ENCODE results near the gene MAP1LC3A. TPM values are rescaled to one million over a fixed set of nuclear protein-coding genes. Genes with fewer than 3 reads are reported as not detected.

The MAP1LC3A gene
- total RNA-seq, 1 donor from 2014 or later: 83.9 TPM

- TF ChIP-seq CTCF (conservative IDR thresholded peaks at IDR 0.05): no peak
- Mint-ChIP-seq H3K36me3 (peaks cover 23% of the 10 kb centered on the region), H3K9me3 (no peaks in the 10 kb centered on the region), H3K4me1 (ENCODE audit: unreplicated experiment) (peaks cover 25% of the 10 kb centered on the region), H3K27ac (peak overlapping the region; percentile 84), H3K27me3 (no peaks in the 10 kb centered on the region), H3K4me3 (no peak overlapping the region)
- no peak for DNase-seq (ENCODE audit: extremely low spot score, unreplicated experiment)
Measured at GRCh38 chr20:34583544-34583943, 25.0 kb downstream of the MAP1LC3A start.

GRCh38 chr20:34585019-34585418 is 26.5 kb downstream of the MAP1LC3A start:
- no peak overlapping the region for H3K27ac Mint-ChIP-seq
- TF ChIP-seq CTCF (conservative IDR thresholded peaks at IDR 0.05): no peak
- no peak overlapping the region for H3K4me3 Mint-ChIP-seq
- H3K36me3 Mint-ChIP-seq: peaks cover 16% of the 10 kb centered on the region
- DNase-seq (ENCODE audit: extremely low spot score, unreplicated experiment): peak; percentile 66
- H3K9me3 Mint-ChIP-seq: no peaks in the 10 kb centered on the region
- no peaks in the 10 kb centered on the region for H3K27me3 Mint-ChIP-seq
- peaks cover 17% of the 10 kb centered on the region for H3K4me1 Mint-ChIP-seq (ENCODE audit: unreplicated experiment)

- DNase-seq (ENCODE audit: extremely low spot score, unreplicated experiment): no peak
- no peak for TF ChIP-seq CTCF (conservative IDR thresholded peaks at IDR 0.05)
- Mint-ChIP-seq H3K4me3 (no peak overlapping the region), H3K36me3 (peaks cover 12% of the 10 kb centered on the region), H3K4me1 (ENCODE audit: unreplicated experiment) (peaks cover 9% of the 10 kb centered on the region), H3K27me3 (no peaks in the 10 kb centered on the region), H3K9me3 (no peaks in the 10 kb centered on the region), H3K27ac (no peak overlapping the region)
Measured at GRCh38 chr20:34586488-34587163, 28.1 kb downstream of the MAP1LC3A start.

GRCh38 chr20:34595377-34596184 is 37.1 kb downstream of the MAP1LC3A start:
- TF ChIP-seq CTCF (conservative IDR thresholded peaks at IDR 0.05): no peak
- Mint-ChIP-seq H3K4me3 (no peak overlapping the region), H3K9me3 (no peaks in the 10 kb centered on the region), H3K27ac (no peak overlapping the region), H3K36me3 (peaks cover 9% of the 10 kb centered on the region), H3K27me3 (no peaks in the 10 kb centered on the region), H3K4me1 (ENCODE audit: unreplicated experiment) (peaks cover 6% of the 10 kb centered on the region)
- DNase-seq (ENCODE audit: extremely low spot score, unreplicated experiment): no peak

GRCh38 chr20:34600892-34601653 is 42.6 kb downstream of the MAP1LC3A start:
- no peak for DNase-seq (ENCODE audit: extremely low spot score, unreplicated experiment)
- no peak overlapping the region for H3K27ac Mint-ChIP-seq
- H3K9me3 Mint-ChIP-seq: no peaks in the 10 kb centered on the region
- H3K4me3 Mint-ChIP-seq: no peak overlapping the region
- TF ChIP-seq CTCF (conservative IDR thresholded peaks at IDR 0.05): no peak
- H3K27me3 Mint-ChIP-seq: no peaks in the 10 kb centered on the region
- peaks cover 14% of the 10 kb centered on the region for H3K4me1 Mint-ChIP-seq (ENCODE audit: unreplicated experiment)
- H3K36me3 Mint-ChIP-seq: peaks cover 4% of the 10 kb centered on the region

Data from type B pancreatic cell (in vitro differentiated cells).